Adrenal gland (tissue), 5 donors: ENCODE data around the gene PRDM15.

Experiments
- CTCF ChIP-seq, 6 experiments: fragments of 450-650 bp in 4 of 6; fragments of 200-600 bp in 2 of 6; sonication (generic) in 1 of 6; IDR thresholded peaks; 1 replicate in 5 of 6; 2 replicates in 1 of 6; pipeline versions ENCODE4 v1.5.1 to v1.8.0; 2016 to 2021; ENCODE audit warnings: antibody characterized with exemption in 6 of 6, mild to moderate bottlenecking in 2 of 6, moderate library complexity in 1 of 6
- POLR2A ChIP-seq, 2 donors: fragments of 450-650 bp; IDR thresholded peaks; one replicate each; pipeline ENCODE4 v1.6.1; 2017; ENCODE audit warnings: antibody characterized with exemption in 2 of 2, mild to moderate bottlenecking in 2 of 2, moderate library complexity in 1 of 2
- donor health status: DM: no; HTN: no; CAD: no.

- TF ChIP-seq POLR2A (IDR thresholded peaks at IDR 0.05) (no peak), CTCF (IDR thresholded peaks at IDR 0.05) (no peak)
Measured at GRCh38 chr21:41895643-41896493, 16.7 kb upstream of the PRDM15 start.
